GM21381 (cell line): ENCODE data around the gene STEAP3.

Experiments used
- ATAC-seq: cut with Tn5 transposase; IDR thresholded peaks from one replicate; pipeline ENCODE4 v1.9.1; 2021; ENCODE audit warnings: mild to moderate bottlenecking, moderate library complexity; ENCODE audit not compliant: unreplicated experiment

Gene STEAP3

GRCh38 chr2:119225105-119225865, 1.7 kb downstream of the STEAP3 start:
- ATAC-seq = no peak

GRCh38 chr2:119225926-119226325, 2.3 kb downstream of the STEAP3 start:
- ATAC-seq = no peak

- ATAC-seq = no peak
Measured at GRCh38 chr2:119227346-119227745, 3.7 kb downstream of the STEAP3 start.

GRCh38 chr2:119228136-119228535, 4.5 kb downstream of the STEAP3 start:
- no peak for ATAC-seq

GRCh38 chr2:119228964-119229363, 5.3 kb downstream of the STEAP3 start:
- no peak for ATAC-seq

GRCh38 chr2:119229716-119230115, 6.1 kb downstream of the STEAP3 start:
- no peak for ATAC-seq

GRCh38 chr2:119230219-119231185, 6.9 kb downstream of the STEAP3 start:
- ATAC-seq = no peak

- no peak for ATAC-seq
Measured at GRCh38 chr2:119231975-119232665, 8.5 kb downstream of the STEAP3 start.

GRCh38 chr2:119232666-119232993, 9.0 kb downstream of the STEAP3 start:
- ATAC-seq = no peak

- ATAC-seq = no peak
Measured at GRCh38 chr2:119233326-119234020, 9.8 kb downstream of the STEAP3 start.

GRCh38 chr2:119234021-119235019, 10.7 kb downstream of the STEAP3 start:
- ATAC-seq = no peak

- no peak for ATAC-seq
Measured at GRCh38 chr2:119236796-119237195, 13.2 kb downstream of the STEAP3 start.

GRCh38 chr2:119240311-119241204, 16.9 kb downstream of the STEAP3 start:
- ATAC-seq = no peak

- ATAC-seq = no peak
Measured at GRCh38 chr2:119241205-119241532, 17.5 kb downstream of the STEAP3 start.

GRCh38 chr2:119242276-119243119, 18.9 kb downstream of the STEAP3 start:
- ATAC-seq = no peak

GRCh38 chr2:119243621-119244020, 20.0 kb downstream of the STEAP3 start:
- ATAC-seq = no peak

GRCh38 chr2:119245076-119245840, 21.6 kb downstream of the STEAP3 start:
- no peak for ATAC-seq
